GM18511 (cell line): ENCODE measurements around the gene CMSS1.

Experiments
- ATAC-seq: cut with Tn5 transposase; IDR thresholded peaks from one replicate; pipeline ENCODE4 v1.9.1; 2021; ENCODE audit warnings: mild to moderate bottlenecking, moderate library complexity; ENCODE audit not compliant: unreplicated experiment

CMSS1 gene

GRCh38 chr3:100098784-100099070 lies 281.1 kb downstream of the CMSS1 start:
- ATAC-seq, result no peak

- ATAC-seq, result no peak
Measured at GRCh38 chr3:100099621-100100020, 282.0 kb downstream of the CMSS1 start.

GRCh38 chr3:100100425-100100824 lies 282.8 kb downstream of the CMSS1 start:
- no peak for ATAC-seq

GRCh38 chr3:100102757-100103156 lies 285.1 kb downstream of the CMSS1 start:
- no peak for ATAC-seq

GRCh38 chr3:100103558-100104441 lies 286.1 kb downstream of the CMSS1 start:
- peak; percentile 91 for ATAC-seq

GRCh38 chr3:100104442-100104798 lies 286.8 kb downstream of the CMSS1 start:
- peak; percentile 31 for ATAC-seq

- ATAC-seq, result no peak
Measured at GRCh38 chr3:100104817-100105413, 287.3 kb downstream of the CMSS1 start.

- ATAC-seq, result peak; percentile 39
Measured at GRCh38 chr3:100105501-100105900, 287.8 kb downstream of the CMSS1 start.

GRCh38 chr3:100106094-100106493 lies 288.4 kb downstream of the CMSS1 start:
- no peak for ATAC-seq

GRCh38 chr3:100106531-100107141 lies 289.0 kb downstream of the CMSS1 start:
- ATAC-seq, result no peak

GRCh38 chr3:100107221-100107814 lies 289.7 kb downstream of the CMSS1 start:
- no peak for ATAC-seq

- ATAC-seq, result no peak
Measured at GRCh38 chr3:100108464-100109079, 290.9 kb downstream of the CMSS1 start.

- no peak for ATAC-seq
Measured at GRCh38 chr3:100110162-100110561, 292.5 kb downstream of the CMSS1 start.

- ATAC-seq, result no peak
Measured at GRCh38 chr3:100111728-100112127, 294.1 kb downstream of the CMSS1 start.

GRCh38 chr3:100113723-100114412 lies 296.2 kb downstream of the CMSS1 start:
- ATAC-seq, result no peak

GRCh38 chr3:100114413-100115030 lies 296.9 kb downstream of the CMSS1 start, which contains the start of gene FILIP1L:
Gene FILIP1L, minus strand, starts transcription at chr3:100114501.
- ATAC-seq, result no peak

- no peak for ATAC-seq
Measured at GRCh38 chr3:100117093-100117492, 299.4 kb downstream of the CMSS1 start.

- no peak for ATAC-seq
Measured at GRCh38 chr3:100120012-100120411, 302.4 kb downstream of the CMSS1 start.

GRCh38 chr3:100120693-100121092 lies 303.0 kb downstream of the CMSS1 start:
- ATAC-seq, result no peak

GRCh38 chr3:100122321-100122720 lies 304.7 kb downstream of the CMSS1 start:
- no peak for ATAC-seq
